Measurements from ENCODE around the gene ENPEP. TPM values are rescaled to one million over a fixed set of nuclear protein-coding genes. Genes with fewer than 3 reads are reported as not detected.
"Not testable (repeated sequence)": the region's sequence is repeated elsewhere in the genome, so short reads cannot be mapped to it uniquely, and the experiment has no call there.

The ENPEP gene
- total RNA-seq (not detected in 2 replicates), polyA plus RNA-seq (not detected in 2 replicates), polyA minus RNA-seq (not detected in 2 replicates)
- 0.26 TPM for total RNA-seq (2013)

DNA sequence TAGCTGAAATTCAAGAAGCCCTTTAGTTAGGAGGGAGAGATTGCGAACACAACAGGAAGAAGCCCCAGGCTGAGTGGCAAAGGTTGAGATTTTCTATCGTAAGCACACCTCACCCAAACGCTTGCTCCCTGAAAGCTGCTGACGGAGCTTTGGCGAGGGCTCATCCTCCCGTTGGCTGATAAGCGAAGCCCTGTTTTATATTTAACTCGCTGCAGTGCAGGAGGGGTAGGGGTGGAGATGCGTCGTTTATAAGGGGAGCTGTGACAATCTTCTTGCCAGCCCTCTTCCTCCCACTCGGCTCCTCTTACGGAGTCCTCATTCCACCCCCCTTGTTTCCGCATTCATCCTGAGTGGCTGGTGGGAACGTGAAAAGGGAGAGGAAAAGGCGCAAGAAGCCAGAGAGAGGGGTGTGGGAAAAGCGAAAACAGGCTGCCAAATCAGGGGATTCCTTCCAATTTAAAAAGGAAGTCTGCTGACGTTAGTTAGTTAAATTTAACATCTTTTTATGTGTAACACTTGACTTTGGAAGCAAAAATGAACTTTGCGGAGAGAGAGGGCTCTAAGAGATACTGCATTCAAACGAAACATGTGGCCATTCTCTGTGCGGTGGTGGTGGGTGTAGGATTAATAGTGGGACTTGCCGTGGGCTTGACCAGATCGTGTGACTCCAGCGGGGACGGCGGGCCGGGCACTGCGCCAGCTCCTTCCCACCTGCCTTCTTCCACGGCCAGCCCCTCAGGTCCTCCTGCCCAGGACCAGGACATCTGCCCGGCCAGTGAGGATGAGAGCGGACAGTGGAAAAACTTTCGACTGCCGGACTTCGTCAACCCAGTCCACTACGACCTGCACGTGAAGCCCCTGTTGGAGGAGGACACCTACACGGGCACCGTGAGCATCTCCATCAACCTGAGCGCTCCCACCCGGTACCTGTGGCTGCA is at the start of gene ENPEP:
Gene ENPEP, plus strand, starts transcription at position 275 of the 938 bp plus-strand sequence. Its CDS starts 260 bp downstream, at position 535.
- CTCF ChIA-PET, result no interaction called here
- H3K4me1 ChIP-seq (ENCODE audit: control insufficient read depth in 2 of 2, insufficient read depth in 2 of 2, low read length in 2 of 2), result no peaks in the 10 kb centered on the region

GRCh38 chr4:110431805-110432204 is 44.1 kb upstream of the ENPEP start:
- H3K4me2 ChIP-seq (replicated peaks; ENCODE audit: low read depth, low read length, poor library complexity, severe bottlenecking); H3K27me3 Mint-ChIP-seq; H4K20me1 ChIP-seq (ENCODE audit: control insufficient read depth, insufficient read depth, low read length, poor library complexity, severe bottlenecking); H3K9me3 Mint-ChIP-seq (ENCODE audit: insufficient read depth); H3K9me3 ChIP-seq (ENCODE audit: control extremely low read depth in 1 of 3, control insufficient read depth in 2 of 3, insufficient read depth in 1 of 3, low read length in 2 of 3); intact Hi-C loops (cut with micrococcal nuclease); H3K27me3 ChIP-seq (replicated peaks in 1 of 4; ENCODE audit: control extremely low read depth in 1 of 4, control insufficient read depth in 3 of 4, insufficient read depth in 4 of 4, low read length in 3 of 4); H3K9ac ChIP-seq (ENCODE audit: low read length); CTCF ChIA-PET; DNase-seq; POLR2A ChIA-PET; H3K4me3 ChIP-seq (ENCODE audit: control extremely low read depth in 1 of 5, extremely low read depth in 1 of 5, insufficient read depth in 1 of 5, low read depth in 2 of 5, low read length in 4 of 5); H3K4me1 ChIP-seq (ENCODE audit: control insufficient read depth in 2 of 2, insufficient read depth in 2 of 2, low read length in 2 of 2); H3K27ac ChIP-seq (ENCODE audit: low read length in 2 of 2); H3K4me3 Mint-ChIP-seq; H3K36me3 ChIP-seq (replicated peaks in 1 of 2; ENCODE audit: control extremely low read depth in 1 of 2, control insufficient read depth in 1 of 2, extremely low read depth in 1 of 2, insufficient read depth in 2 of 2, low read length in 1 of 2); H3K4me1 Mint-ChIP-seq; H2AFZ ChIP-seq (ENCODE audit: insufficient read depth, low read depth, low read length, poor library complexity, severe bottlenecking); ATAC-seq (ENCODE audit: low read depth); H3K79me2 ChIP-seq (ENCODE audit: control insufficient read depth, insufficient read depth, low read length); H3K27ac Mint-ChIP-seq: not testable (repeated sequence)
- no CpG with 5 or more reads among the region's 2 CpGs for WGBS (ENCODE audit: insufficient coverage)

More for the DNA sequence above, at the start of gene ENPEP:
- Mint-ChIP-seq H3K27me3 (peaks cover 36% of the 10 kb centered on the region), H3K9me3 (ENCODE audit: insufficient read depth) (no peaks in the 10 kb centered on the region), H3K27ac (no peak within 1 kb of the TSS), H3K4me3 (no peak within 1 kb of the TSS), H3K4me1 (no peaks in the 10 kb centered on the region)
- 97% methylated on average over 25 of the region's 39 CpGs for WGBS (ENCODE audit: insufficient coverage)
- ATAC-seq (ENCODE audit: low read depth) (no peak), DNase-seq (no peak)
- H3K9me3 ChIP-seq (ENCODE audit: control extremely low read depth in 1 of 3, control insufficient read depth in 2 of 3, insufficient read depth in 1 of 3, low read length in 2 of 3), result no peaks in the 10 kb centered on the region
- peaks cover 0 to 13% (median 4%) of the 10 kb centered on the region in 4 experiments for H3K27me3 ChIP-seq (replicated peaks in 1 of 4; ENCODE audit: control extremely low read depth in 1 of 4, control insufficient read depth in 3 of 4, insufficient read depth in 4 of 4, low read length in 3 of 4)
- intact Hi-C loops (cut with micrococcal nuclease), result no loop called here
- H3K79me2 ChIP-seq (ENCODE audit: control insufficient read depth, insufficient read depth, low read length), result no peaks in the 10 kb centered on the region
- H2AFZ ChIP-seq (ENCODE audit: insufficient read depth, low read depth, low read length, poor library complexity, severe bottlenecking), result no peak within 1 kb of the TSS
- no peak within 1 kb of the TSS for H3K27ac ChIP-seq (ENCODE audit: low read length in 2 of 2)
- H3K9ac ChIP-seq (ENCODE audit: low read length), result no peak within 1 kb of the TSS
- H3K4me3 ChIP-seq (ENCODE audit: control extremely low read depth in 1 of 5, extremely low read depth in 1 of 5, insufficient read depth in 1 of 5, low read depth in 2 of 5, low read length in 4 of 5), result no peak within 1 kb of the TSS
- H3K4me2 ChIP-seq (replicated peaks; ENCODE audit: low read depth, low read length, poor library complexity, severe bottlenecking), result no peak within 1 kb of the TSS
- POLR2A ChIA-PET, result no interaction called here
- H4K20me1 ChIP-seq (ENCODE audit: control insufficient read depth, insufficient read depth, low read length, poor library complexity, severe bottlenecking), result no peaks in the 10 kb centered on the region
- no peaks in the 10 kb centered on the region for H3K36me3 ChIP-seq (replicated peaks in 1 of 2; ENCODE audit: control extremely low read depth in 1 of 2, control insufficient read depth in 1 of 2, extremely low read depth in 1 of 2, insufficient read depth in 2 of 2, low read length in 1 of 2)
- TF ChIP-seq CTCF (IDR thresholded peaks at IDR 0.05) (no peak), EZH2 (IDR thresholded peaks at IDR 0.05; ENCODE audit: borderline replicate concordance, insufficient read depth, low read depth, low read length, poor library complexity, severe bottlenecking) (no peak)

DNA sequence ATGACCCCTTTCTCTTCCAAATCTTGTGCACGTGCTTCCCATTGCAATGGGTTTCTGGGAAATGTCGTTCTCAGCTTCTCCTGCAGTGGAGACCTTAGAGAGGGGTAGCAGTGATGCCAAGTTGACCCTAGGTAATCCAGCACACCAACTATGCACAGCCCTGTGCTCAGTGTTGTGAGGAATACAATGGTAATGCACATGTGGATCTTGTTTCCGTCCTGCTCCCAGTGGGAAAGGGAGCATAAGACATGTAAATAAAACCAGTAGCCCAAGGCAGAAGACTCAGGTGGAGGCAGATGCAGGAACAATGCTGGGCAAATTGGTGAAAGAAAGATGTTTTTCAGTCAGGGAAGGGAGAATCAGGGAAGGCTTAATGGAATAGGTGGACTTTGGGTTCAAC is 38.7 kb upstream of the ENPEP start:
- CTCF ChIA-PET; POLR2A ChIA-PET; H2AFZ ChIP-seq (ENCODE audit: insufficient read depth, low read depth, low read length, poor library complexity, severe bottlenecking); H3K36me3 ChIP-seq (replicated peaks in 1 of 2; ENCODE audit: control extremely low read depth in 1 of 2, control insufficient read depth in 1 of 2, extremely low read depth in 1 of 2, insufficient read depth in 2 of 2, low read length in 1 of 2); ATAC-seq (ENCODE audit: low read depth); H3K4me3 Mint-ChIP-seq; H3K79me2 ChIP-seq (ENCODE audit: control insufficient read depth, insufficient read depth, low read length); H3K27me3 ChIP-seq (replicated peaks in 1 of 4; ENCODE audit: control extremely low read depth in 1 of 4, control insufficient read depth in 3 of 4, insufficient read depth in 4 of 4, low read length in 3 of 4); H3K9ac ChIP-seq (ENCODE audit: low read length); H3K27ac Mint-ChIP-seq; H3K4me3 ChIP-seq (ENCODE audit: control extremely low read depth in 1 of 5, extremely low read depth in 1 of 5, insufficient read depth in 1 of 5, low read depth in 2 of 5, low read length in 4 of 5); H3K4me1 ChIP-seq (ENCODE audit: control insufficient read depth in 2 of 2, insufficient read depth in 2 of 2, low read length in 2 of 2); DNase-seq; H3K4me2 ChIP-seq (replicated peaks; ENCODE audit: low read depth, low read length, poor library complexity, severe bottlenecking); H3K27ac ChIP-seq (ENCODE audit: low read length in 2 of 2); intact Hi-C loops (cut with micrococcal nuclease); H3K27me3 Mint-ChIP-seq; H3K9me3 Mint-ChIP-seq (ENCODE audit: insufficient read depth); H3K9me3 ChIP-seq (ENCODE audit: control extremely low read depth in 1 of 3, control insufficient read depth in 2 of 3, insufficient read depth in 1 of 3, low read length in 2 of 3); H4K20me1 ChIP-seq (ENCODE audit: control insufficient read depth, insufficient read depth, low read length, poor library complexity, severe bottlenecking); H3K4me1 Mint-ChIP-seq: not testable (repeated sequence)
- no CpG with 5 or more reads among the region's 3 CpGs for whole genome bisulfite sequencing (ENCODE audit: insufficient coverage)

Measured in B cell (primary cell).